Spleen (tissue), 11 donors: Measurements from ENCODE around the gene CKM. TPM values are rescaled to one million over a fixed set of nuclear protein-coding genes. Genes with fewer than 3 reads are reported as not detected.
A peak's percentile ranks its signal among the peaks of the same experiment; 100 is the strongest.

Experiments
- DNase-seq: peaks from one replicate; pipeline ENCODE4 v3.0.0-alpha.2; 2020
- H3K27ac ChIP-seq, 8 donors: fragments of 200-600 bp; sonication (generic) in 7 of 8; 1 replicate in 4 of 8; 2 replicates in 4 of 8; pipeline versions ENCODE4 v1.5.0 to v1.8.0; 2016 to 2021; ENCODE audit warnings: inconsistent platforms in 4 of 8, mild to moderate bottlenecking in 4 of 8, moderate library complexity in 1 of 8
- H3K27me3 ChIP-seq, 7 donors: fragments of 200-600 bp; sonication (generic) in 6 of 7; replicated peaks in 1 of 7; 1 replicate in 4 of 7; 2 replicates in 3 of 7; pipeline versions ENCODE4 v1.5.0 to v1.8.0; 2016 to 2021; ENCODE audit warnings: inconsistent platforms in 3 of 7, mild to moderate bottlenecking in 1 of 7
- H3K36me3 ChIP-seq, 6 donors: fragments of 200-600 bp; sonication (generic) in 5 of 6; 1 replicate in 4 of 6; 2 replicates in 2 of 6; pipeline versions ENCODE4 v1.5.0 to v1.8.0; 2016 to 2021; ENCODE audit warnings: inconsistent platforms in 2 of 6
- H3K4me1 ChIP-seq, 6 donors: fragments of 200-600 bp; sonication (generic) in 5 of 6; 1 replicate in 3 of 6; 2 replicates in 3 of 6; pipeline versions ENCODE4 v1.5.0 to v1.8.0; 2016 to 2021; ENCODE audit warnings: inconsistent platforms in 3 of 6
- H3K4me3 ChIP-seq, 8 donors: fragments of 200-600 bp; sonication (generic) in 7 of 8; 1 replicate in 4 of 8; 2 replicates in 4 of 8; pipeline versions ENCODE4 v1.5.0 to v1.8.0; 2016 to 2021; ENCODE audit warnings: inconsistent platforms in 4 of 8, mild to moderate bottlenecking in 4 of 8, moderate library complexity in 2 of 8
- H3K9me3 ChIP-seq, 8 donors: fragments of 200-600 bp; sonication (generic) in 7 of 8; 1 replicate in 4 of 8; 2 replicates in 4 of 8; pipeline versions ENCODE4 v1.5.0 to v1.8.0; 2016 to 2021; ENCODE audit warnings: inconsistent platforms in 4 of 8
- POLR2A ChIP-seq, 3 donors: fragments of 450-650 bp; IDR thresholded peaks; one replicate each; pipeline ENCODE4 v1.5.1; 2017; ENCODE audit warnings: antibody characterized with exemption in 3 of 3, mild to moderate bottlenecking in 1 of 3
- POLR2AphosphoS5 ChIP-seq, 3 donors: sonication (generic); formaldehyde crosslinking; IDR thresholded peaks; one replicate each; pipeline ENCODE4 v1.5.1; 2017; ENCODE audit warnings: antibody characterized with exemption in 3 of 3
- WGBS, 5 donors: extraction: QIAGEN DNeasy Blood & Tissue Kit in 3 of 5; methylation state at CpG; one replicate each; pipeline versions ENCODE4 v1.1.5 to v1.1.7; 2013 to 2018; 5-methylcytosine and 5-hydroxymethylcytosine counted together
- intact Hi-C: fragments of 100-400 bp; cut with DNase I; formaldehyde crosslinking; loops from one replicate; pipeline ENCODE4 v1.15.0; 2023; ENCODE audit warnings: low total_unique reads
- polyA plus RNA-seq, 3 donors: library from polyadenylated mRNA; stranded (reverse); fragments of 200-250 nt; gene quantifications; one replicate each; pipeline ENCODE4 v1.2.1, GENCODE V29; 2013
- total RNA-seq, 7 donors: library from RNA; depleted of rRNA in 3 of 7; stranded (reverse); fragments of >200 nt in 3 of 7; fragmentation: NEBNext Ultra II Directional in 4 of 7; extraction: Animal tissue kit (Norgen Biotek cat#: 25700) in 4 of 7; gene quantifications; one replicate each; pipeline versions ENCODE4 v1.1.0 to v1.2.1, GENCODE V29; 2016 to 2021
- TF ChIP-seq, protein P1 (sequence below), 11 experiments: fragments of 200-600 bp in 7 of 11; fragments of 450-650 bp in 4 of 11; sonication (generic) in 4 of 11; IDR thresholded peaks in 8 of 11; conservative IDR thresholded peaks in 3 of 11; 1 replicate in 7 of 11; 2 replicates in 4 of 11; pipeline versions ENCODE4 v1.4.0 to v1.8.0; 2016 to 2021; ENCODE audit warnings: antibody characterized with exemption in 11 of 11, inconsistent platforms in 4 of 11, mild to moderate bottlenecking in 1 of 11
- donor health status: healthy with polysubstance abuse.
- donor health status: DM: no; HTN: no; CAD: no; lungs with moderate emphysema.
- donor health status: DM: no; HTN: no; CAD: no.
- donor health status: Bipolar disorder and iron deficiency.
- donor health status: healthy.
- donor health status: DM: no; HTN: no; CAD: no.
- donor health status: DM: yes; HTN: yes; CAD: no.

The CKM gene
- total and polyA plus RNA-seq, 10 donors: 0.29 to 4.4 (median 0.62) TPM; not detected in 6

DNA sequence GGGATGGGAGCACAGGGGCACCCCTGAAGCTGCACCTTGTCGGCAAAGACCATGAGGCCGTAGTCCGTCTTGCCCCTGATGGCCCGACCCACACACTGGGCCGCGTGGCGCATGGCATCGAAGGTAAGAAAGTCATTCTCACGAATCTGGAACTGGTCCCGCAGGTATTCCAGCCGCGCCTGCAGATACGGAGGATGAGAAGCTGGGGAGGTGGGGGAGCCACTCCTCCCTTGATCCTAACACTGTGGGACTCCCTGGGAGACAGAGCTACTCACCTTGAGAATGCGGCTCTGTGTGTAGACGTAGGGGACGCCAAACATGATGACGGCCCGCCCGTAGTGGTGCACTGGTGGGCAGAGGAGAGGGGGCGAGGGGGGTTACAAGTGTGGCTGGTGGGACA is 29.8 kb upstream of the CKM start:
- H3K4me1 ChIP-seq: no peaks in the 10 kb centered on the region
- TF ChIP-seq POLR2A (IDR thresholded peaks at IDR 0.05) (no peak), POLR2AphosphoS5 (IDR thresholded peaks at IDR 0.05) (no peak)
- TF ChIP-seq, protein P1, sequence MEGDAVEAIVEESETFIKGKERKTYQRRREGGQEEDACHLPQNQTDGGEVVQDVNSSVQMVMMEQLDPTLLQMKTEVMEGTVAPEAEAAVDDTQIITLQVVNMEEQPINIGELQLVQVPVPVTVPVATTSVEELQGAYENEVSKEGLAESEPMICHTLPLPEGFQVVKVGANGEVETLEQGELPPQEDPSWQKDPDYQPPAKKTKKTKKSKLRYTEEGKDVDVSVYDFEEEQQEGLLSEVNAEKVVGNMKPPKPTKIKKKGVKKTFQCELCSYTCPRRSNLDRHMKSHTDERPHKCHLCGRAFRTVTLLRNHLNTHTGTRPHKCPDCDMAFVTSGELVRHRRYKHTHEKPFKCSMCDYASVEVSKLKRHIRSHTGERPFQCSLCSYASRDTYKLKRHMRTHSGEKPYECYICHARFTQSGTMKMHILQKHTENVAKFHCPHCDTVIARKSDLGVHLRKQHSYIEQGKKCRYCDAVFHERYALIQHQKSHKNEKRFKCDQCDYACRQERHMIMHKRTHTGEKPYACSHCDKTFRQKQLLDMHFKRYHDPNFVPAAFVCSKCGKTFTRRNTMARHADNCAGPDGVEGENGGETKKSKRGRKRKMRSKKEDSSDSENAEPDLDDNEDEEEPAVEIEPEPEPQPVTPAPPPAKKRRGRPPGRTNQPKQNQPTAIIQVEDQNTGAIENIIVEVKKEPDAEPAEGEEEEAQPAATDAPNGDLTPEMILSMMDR (IDR thresholded peaks at IDR 0.05 in 8 of 11, conservative IDR thresholded peaks at IDR 0.05 in 3 of 11): no peak
- H3K27me3 ChIP-seq: peaks cover 0 to 8% (median 0%) of the 10 kb centered on the region in 7 donors
- DNase-seq: no peak
- H3K27ac ChIP-seq: no peak overlapping the region
- H3K36me3 ChIP-seq: peaks cover 0 to 76% (median 31%) of the 10 kb centered on the region in 6 donors
- intact Hi-C loops: no loop called here
- H3K4me3 ChIP-seq: no peak overlapping the region
- no peaks in the 10 kb centered on the region for H3K9me3 ChIP-seq
- 92 to 97% (median 96%) methylated on average over 8 to 20 of the region's 20 CpGs for WGBS, 5 donors

DNA sequence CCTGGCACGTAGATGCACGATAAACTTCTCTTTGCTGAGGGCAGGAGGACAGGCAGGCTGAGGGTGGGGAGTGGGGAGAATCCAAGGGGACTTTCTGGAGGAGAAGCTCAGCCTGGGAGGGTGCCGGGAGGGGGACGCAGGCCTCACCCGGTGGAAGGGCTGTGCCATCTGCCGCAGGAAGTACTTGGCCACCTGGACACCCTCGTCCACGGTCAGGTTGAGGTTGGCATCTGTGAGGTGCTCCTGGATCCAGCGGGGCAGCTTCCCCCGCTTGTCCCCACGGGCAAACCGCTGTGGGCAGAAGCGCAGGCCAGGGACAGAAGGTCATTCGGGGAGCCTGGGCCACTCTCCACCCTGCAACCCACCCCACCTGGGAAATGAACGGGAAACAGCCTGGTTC is 29.4 kb upstream of the CKM start:
- intact Hi-C loops: no loop called here
- no peak overlapping the region for H3K4me3 ChIP-seq
- H3K27ac ChIP-seq: no peak overlapping the region
- H3K4me1 ChIP-seq: no peaks in the 10 kb centered on the region
- peaks cover 0 to 72% (median 31%) of the 10 kb centered on the region in 6 donors for H3K36me3 ChIP-seq
- TF ChIP-seq POLR2AphosphoS5 (IDR thresholded peaks at IDR 0.05) (no peak), POLR2A (IDR thresholded peaks at IDR 0.05) (no peak)
- TF ChIP-seq, protein P1 (IDR thresholded peaks at IDR 0.05 in 8 of 11, conservative IDR thresholded peaks at IDR 0.05 in 3 of 11): no peak
- 80 to 97% (median 88%) methylated on average over 9 to 15 of the region's 15 CpGs for WGBS, 5 donors
- H3K27me3 ChIP-seq: peaks cover 0 to 12% (median 0%) of the 10 kb centered on the region in 7 donors
- DNase-seq: peak; percentile 71
- H3K9me3 ChIP-seq: no peaks in the 10 kb centered on the region

DNA sequence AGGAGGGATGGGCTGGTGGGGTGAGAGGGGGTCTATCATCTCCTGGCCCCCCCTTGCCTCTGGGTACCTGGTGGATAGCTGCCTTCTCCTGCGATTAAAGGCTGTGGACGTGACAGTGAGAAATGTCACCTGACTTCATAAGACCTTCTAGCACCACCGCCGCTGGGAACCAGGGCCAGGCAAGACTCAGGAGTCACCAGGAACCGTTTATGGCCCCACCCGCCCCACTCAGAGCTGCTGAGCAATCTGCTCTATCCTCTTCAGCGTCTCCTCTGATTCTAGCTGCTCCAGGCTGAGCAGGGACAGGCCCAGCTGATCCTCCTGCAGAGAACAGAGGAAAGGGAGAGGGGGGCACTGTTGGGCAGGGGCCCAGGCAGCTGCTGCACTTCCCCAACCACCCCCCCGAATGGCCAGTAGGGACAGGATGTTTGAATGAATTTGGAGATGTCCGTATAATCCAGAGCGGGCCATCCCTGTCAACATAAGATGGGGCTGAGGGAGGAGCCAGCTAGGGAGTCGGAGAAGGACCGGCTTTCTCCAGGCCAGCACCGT is 28.8 kb upstream of the CKM start:
- Histone ChIP-seq H3K4me3 (no peak overlapping the region), H3K9me3 (no peaks in the 10 kb centered on the region), H3K36me3 (peaks cover 0 to 66% (median 31%) of the 10 kb centered on the region in 6 donors), H3K27me3 (peaks cover 0 to 18% (median 2%) of the 10 kb centered on the region in 7 donors), H3K4me1 (no peaks in the 10 kb centered on the region), H3K27ac (no peak overlapping the region)
- WGBS, 5 donors: 81 to 90% (median 84%) methylated on average over 11 to 13 of the region's 13 CpGs
- DNase-seq: no peak
- TF ChIP-seq POLR2A (IDR thresholded peaks at IDR 0.05) (no peak), POLR2AphosphoS5 (IDR thresholded peaks at IDR 0.05) (no peak)
- TF ChIP-seq, protein P1 (IDR thresholded peaks at IDR 0.05 in 8 of 11, conservative IDR thresholded peaks at IDR 0.05 in 3 of 11): no peak
- intact Hi-C loops: no loop called here

DNA sequence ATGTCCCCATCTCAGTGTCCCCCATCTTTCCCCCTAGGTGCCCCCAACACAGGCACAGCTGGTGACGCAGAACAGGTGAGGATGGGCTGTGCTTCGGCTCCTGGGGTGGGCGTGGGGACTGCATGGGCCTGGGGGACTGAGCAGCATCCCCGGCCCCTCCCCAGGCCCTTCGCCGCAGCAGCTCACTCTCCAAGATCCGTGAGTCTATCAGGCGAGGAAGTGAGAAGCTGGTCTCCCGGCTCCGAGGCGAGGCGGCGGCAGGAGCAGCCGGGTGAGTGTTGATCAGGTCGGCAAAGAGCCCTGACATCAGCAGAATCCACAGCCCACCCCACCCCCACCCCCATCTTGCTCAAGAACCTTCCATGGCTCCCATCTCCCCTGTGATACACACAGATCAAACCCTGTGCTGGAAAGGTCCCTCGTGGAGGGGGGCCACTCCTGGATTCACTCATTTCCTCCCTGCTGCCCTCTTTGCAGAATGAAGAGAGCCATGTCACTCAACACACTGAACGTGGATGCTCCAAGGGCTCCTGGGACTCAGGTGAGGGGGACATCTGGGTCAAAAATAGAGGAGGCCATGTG is 27.9 kb upstream of the CKM start:
- intact Hi-C loops: no loop called here
- peaks cover 0 to 27% (median 4%) of the 10 kb centered on the region in 7 donors for H3K27me3 ChIP-seq
- no peaks in the 10 kb centered on the region for H3K4me1 ChIP-seq
- H3K9me3 ChIP-seq: no peaks in the 10 kb centered on the region
- 87 to 96% (median 89%) methylated on average over 9 to 17 of the region's 17 CpGs for WGBS, 5 donors
- TF ChIP-seq, protein P1 (IDR thresholded peaks at IDR 0.05 in 8 of 11, conservative IDR thresholded peaks at IDR 0.05 in 3 of 11): no peak
- no peak for TF ChIP-seq POLR2AphosphoS5 (IDR thresholded peaks at IDR 0.05)
- TF ChIP-seq POLR2A (IDR thresholded peaks at IDR 0.05): no peak
- H3K4me3 ChIP-seq: no peak overlapping the region
- H3K27ac ChIP-seq: no peak overlapping the region
- no peak for DNase-seq
- H3K36me3 ChIP-seq: peaks cover 0 to 57% (median 31%) of the 10 kb centered on the region in 6 donors
